Neural progenitor cell (in vitro differentiated cells): ENCODE measurements around the gene SLC35G1.

Experiments
- CTCF ChIP-seq: fragments of 200-600 bp; sonication (generic); IDR thresholded peaks from 2 replicates; pipeline ENCODE4 v1.5.1; 2017; ENCODE audit warnings: antibody characterized with exemption, mild to moderate bottlenecking
- EZH2 ChIP-seq: fragments of 200-600 bp; sonication (generic); IDR thresholded peaks from 2 replicates; pipeline ENCODE4 v1.6.1; 2017; ENCODE audit warnings: antibody characterized with exemption, mild to moderate bottlenecking, moderate library complexity

- no peak for TF ChIP-seq EZH2
- no peak for TF ChIP-seq CTCF
Measured at GRCh38 chr10:93897070-93897780, 3.4 kb downstream of the SLC35G1 start.
